HepG2 (cell line): Measurements from ENCODE around the gene MROH2A. TPM values are rescaled to one million over a fixed set of nuclear protein-coding genes. Genes with fewer than 3 reads are reported as not detected.

ENCODE experiments used
- ATAC-seq: fragments of 200-7000 bp; cut with Tn5 transposase; 3 replicates; pipeline ENCODE4 v1.9.1; 2020; ENCODE audit warnings: mild to moderate bottlenecking, moderate library complexity
- BruUV-seq: library from RNA; stranded (reverse); fragments of 400-500 nt; replicated peaks from 2 replicates; lab custom pipeline; 2021; lab: Mats Ljungman, UMichigan
- CTCF ChIA-PET: fragments of 300-600 bp; formaldehyde crosslinking; extraction: SDS; loops from one replicate; lab custom pipeline; 2021; ENCODE audit warnings: low total read pairs, inconsistent platforms, low intra/inter-chr PET ratio; lab: Yijun Ruan, JAX
- POLR2A ChIA-PET: fragments of 350-600 bp; sonication (Branson Sonifier 250); formaldehyde crosslinking; loops from one replicate; lab custom pipeline; 2020; ENCODE audit warnings: antibody characterized with exemption, inconsistent platforms; lab: Yijun Ruan, JAX
- DNase-seq: peaks from one replicate; pipeline ENCODE4 v3.0.0-alpha.2; 2015; ENCODE audit warnings: low spot score
- FAIRE-seq: peaks from 3 replicates; lab custom pipeline; 2011; peaks lifted over from hg19 to GRCh38; lab: Jason Lieb, UNC
- H2AFZ ChIP-seq: one replicate; pipeline ENCODE4 v1.6.1; 2011; ENCODE audit warnings: low read length, inconsistent platforms
- H3K27ac ChIP-seq: fragments of 300-600 bp; 3 replicates; pipeline ENCODE4 v1.8.0; 2011; ENCODE audit warnings: mixed run types, mild to moderate bottlenecking, mixed read lengths, low read length, inconsistent platforms; ENCODE audit not compliant: insufficient read depth; ENCODE audit errors: extremely low read length
- H3K27me3 ChIP-seq, 2 experiments: fragments of 200-600 bp in 1 of 2; 2 replicates in 1 of 2; 3 replicates in 1 of 2; pipeline versions ENCODE4 v1.6.0 to v1.8.0; 2011; ENCODE audit warnings: low read length in 2 of 2, mild to moderate bottlenecking in 2 of 2, moderate library complexity in 2 of 2, inconsistent platforms in 1 of 2; ENCODE audit not compliant: insufficient read depth in 2 of 2, control insufficient read depth in 1 of 2
- H3K36me3 ChIP-seq, 2 experiments: fragments of 200-600 bp in 1 of 2; replicated peaks in 1 of 2; 2 replicates in 1 of 2; 3 replicates in 1 of 2; pipeline versions ENCODE4 v1.5.1 to v1.8.0; 2011; ENCODE audit warnings: low read length in 2 of 2, inconsistent platforms in 1 of 2; ENCODE audit not compliant: insufficient read depth in 2 of 2, control insufficient read depth in 1 of 2
- H3K4me1 ChIP-seq: 2 replicates; pipeline ENCODE4 v1.5.1; 2012; ENCODE audit warnings: low read length, inconsistent platforms; ENCODE audit not compliant: insufficient read depth
- H3K4me2 ChIP-seq: 2 replicates; pipeline ENCODE4 v1.6.0; 2011; ENCODE audit warnings: low read depth, low read length, inconsistent platforms
- H3K4me3 ChIP-seq, 3 experiments: fragments of 200-600 bp in 1 of 3; sonication (generic), shearing (Covaris generic) in 1 of 3; replicated peaks in 1 of 3; 2 replicates each; pipeline ENCODE4 v1.5.1; 2011 to 2016; ENCODE audit warnings: low read length in 3 of 3, inconsistent platforms in 2 of 3, low read depth in 2 of 3, mild to moderate bottlenecking in 2 of 3, control low read depth in 1 of 3, mixed read lengths in 1 of 3; ENCODE audit not compliant: insufficient read depth in 1 of 3
- H3K79me2 ChIP-seq: one replicate; pipeline ENCODE4 v1.6.1; 2011; ENCODE audit warnings: low read length, inconsistent platforms; ENCODE audit not compliant: insufficient read depth
- H3K9ac ChIP-seq: 2 replicates; pipeline ENCODE4 v1.6.0; 2011; ENCODE audit warnings: mild to moderate bottlenecking, low read depth, low read length, inconsistent platforms; ENCODE audit not compliant: insufficient read depth
- H3K9me3 ChIP-seq: 2 replicates; pipeline ENCODE4 v1.5.1; 2012; ENCODE audit warnings: mild to moderate bottlenecking, low read length
- H4K20me1 ChIP-seq: 2 replicates; pipeline ENCODE4 v1.6.0; 2011; ENCODE audit warnings: inconsistent platforms, mild to moderate bottlenecking, low read length, moderate library complexity; ENCODE audit not compliant: insufficient read depth
- JUN ChIP-seq: sonication (generic); formaldehyde crosslinking; IDR thresholded peaks from 2 replicates; pipeline ENCODE4 v1.4.0; 2020; ENCODE audit warnings: mild to moderate bottlenecking, missing genetic modification reagents
- SRSF4 ChIP-seq: fragments of 200-400 bp; formaldehyde crosslinking; IDR thresholded peaks from one replicate; pipeline ENCODE4 v1.6.1; 2018; ENCODE audit warnings: mild to moderate bottlenecking, low read depth, low read length, moderate library complexity; ENCODE audit not compliant: poor library complexity, severe bottlenecking
- ZNF30 ChIP-seq: sonication (generic); formaldehyde crosslinking; IDR thresholded peaks from 2 replicates; pipeline ENCODE4 v1.5.0; 2020; ENCODE audit warnings: mild to moderate bottlenecking, missing genetic modification reagents
- ZNF749 ChIP-seq: sonication (generic); formaldehyde crosslinking; IDR thresholded peaks from 2 replicates; pipeline ENCODE4 v1.8.0; 2022; ENCODE audit warnings: mild to moderate bottlenecking, missing genetic modification reagents, moderate library complexity, borderline replicate concordance
- WGBS: methylation state at CpG from one replicate; pipeline ENCODE4 v1.1.6; 2017; ENCODE audit warnings: low lambda C conversion rate; 5-methylcytosine and 5-hydroxymethylcytosine counted together
- in situ Hi-C: cut with HindIII; loops from 2 replicates; pipeline ENCODE4 v1.10.0; 2017; ENCODE audit warnings: low pct_unique_long_range_greater_than_20kb; ENCODE audit not compliant: extremely low pct_ligation_motif_present
- intact Hi-C: fragments of 100-400 bp; cut with micrococcal nuclease; formaldehyde crosslinking; loops from one replicate; pipeline ENCODE4 v1.10.0; 2022; ENCODE audit not compliant: unreplicated experiment
- polyA plus RNA-seq, 8 experiments: library from polyadenylated mRNA; depleted of rRNA in 3 of 8; stranded (reverse) in 7 of 8; unstranded in 1 of 8; fragments of >200 nt; fragmentation: Illumina TruSeq in 4 of 8; extraction: Trizol in 4 of 8; gene quantifications; 2 replicates each; pipeline versions ENCODE4 v1.2.1 to v1.2.3, GENCODE V29; 2011 to 2016; ENCODE audit warnings: low read depth in 4 of 8, missing spikeins in 1 of 8, mixed read lengths in 1 of 8; ENCODE audit not compliant: insufficient read depth in 1 of 8
- total RNA-seq, 5 experiments: library from RNA; depleted of rRNA; stranded (reverse); fragments of >200 nt; fragmentation: Illumina TruSeq; extraction: Trizol; gene quantifications; 2 replicates each; pipeline ENCODE4 v1.2.3, GENCODE V29; 2016; ENCODE audit warnings: low read depth in 1 of 5
- TF ChIP-seq, protein P1 (sequence below), 2 experiments: sonication (generic) in 1 of 2; formaldehyde crosslinking in 1 of 2; IDR thresholded peaks; 2 replicates each; pipeline versions ENCODE4 v1.4.0 to v1.6.1; 2018 to 2020; ENCODE audit warnings: missing genetic modification reagents in 2 of 2, borderline replicate concordance in 1 of 2, low read depth in 1 of 2, mild to moderate bottlenecking in 1 of 2, missing biosample characterization in 1 of 2
- TF ChIP-seq, protein P2 (sequence below): IDR thresholded peaks from 2 replicates; pipeline ENCODE4 v1.4.0; 2020; ENCODE audit warnings: mild to moderate bottlenecking, missing genetic modification reagents

MROH2A gene
- total and polyA plus RNA-seq, 2 of the 13 experiments (the other 11 are each of a cell fraction or from before 2014, with no cell fraction given): 0.03 to 0.04 TPM

DNA sequence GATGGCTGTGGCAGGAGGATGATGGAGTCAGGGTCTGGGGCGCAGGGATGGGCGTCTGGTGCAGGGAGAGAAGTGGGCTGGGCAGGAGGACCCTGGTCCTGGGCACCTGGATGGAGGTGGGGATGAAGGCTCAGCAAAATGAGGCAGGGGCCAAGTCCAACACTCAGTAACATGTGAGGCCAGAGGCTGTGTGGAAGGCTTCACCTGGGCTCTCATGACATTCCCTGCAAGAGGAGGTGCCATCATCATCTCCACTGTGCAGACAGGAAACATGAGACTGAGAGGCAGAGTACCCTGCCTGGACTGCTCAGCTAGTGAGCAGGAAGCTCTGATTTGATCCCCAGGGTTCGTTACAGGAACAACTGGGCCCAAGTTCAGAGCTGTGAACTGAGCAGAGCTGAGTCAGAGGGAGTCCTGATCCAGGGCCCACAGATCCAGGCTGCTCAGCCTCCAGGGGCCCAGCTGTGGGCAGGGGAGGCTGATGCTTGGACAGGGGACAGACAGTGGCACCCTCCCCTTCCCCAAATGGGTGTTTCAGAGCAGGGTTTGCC lies 39.3 kb downstream of the MROH2A start:
- DNase-seq (no peak), FAIRE-seq (no peak), ATAC-seq (peak; percentile 18)
- in situ Hi-C loops: no loop called here
- ChIA-PET POLR2A (no interaction called here), CTCF (no interaction called here)
- TF ChIP-seq SRSF4 (no peak), ZNF749 (no peak), JUN (CRISPR knock-in tag) (no peak), ZNF30 (CRISPR knock-in tag) (no peak)
- TF ChIP-seq, protein P1, sequence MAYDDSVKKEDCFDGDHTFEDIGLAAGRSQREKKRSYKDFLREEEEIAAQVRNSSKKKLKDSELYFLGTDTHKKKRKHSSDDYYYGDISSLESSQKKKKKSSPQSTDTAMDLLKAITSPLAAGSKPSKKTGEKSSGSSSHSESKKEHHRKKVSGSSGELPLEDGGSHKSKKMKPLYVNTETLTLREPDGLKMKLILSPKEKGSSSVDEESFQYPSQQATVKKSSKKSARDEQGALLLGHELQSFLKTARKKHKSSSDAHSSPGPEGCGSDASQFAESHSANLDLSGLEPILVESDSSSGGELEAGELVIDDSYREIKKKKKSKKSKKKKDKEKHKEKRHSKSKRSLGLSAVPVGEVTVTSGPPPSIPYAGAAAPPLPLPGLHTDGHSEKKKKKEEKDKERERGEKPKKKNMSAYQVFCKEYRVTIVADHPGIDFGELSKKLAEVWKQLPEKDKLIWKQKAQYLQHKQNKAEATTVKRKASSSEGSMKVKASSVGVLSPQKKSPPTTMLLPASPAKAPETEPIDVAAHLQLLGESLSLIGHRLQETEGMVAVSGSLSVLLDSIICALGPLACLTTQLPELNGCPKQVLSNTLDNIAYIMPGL (CRISPR knock-in tag; IDR thresholded peaks at IDR 0.05; ENCODE audit: borderline replicate concordance in 1 of 2, low read depth in 1 of 2): no peak
- TF ChIP-seq, protein P2, sequence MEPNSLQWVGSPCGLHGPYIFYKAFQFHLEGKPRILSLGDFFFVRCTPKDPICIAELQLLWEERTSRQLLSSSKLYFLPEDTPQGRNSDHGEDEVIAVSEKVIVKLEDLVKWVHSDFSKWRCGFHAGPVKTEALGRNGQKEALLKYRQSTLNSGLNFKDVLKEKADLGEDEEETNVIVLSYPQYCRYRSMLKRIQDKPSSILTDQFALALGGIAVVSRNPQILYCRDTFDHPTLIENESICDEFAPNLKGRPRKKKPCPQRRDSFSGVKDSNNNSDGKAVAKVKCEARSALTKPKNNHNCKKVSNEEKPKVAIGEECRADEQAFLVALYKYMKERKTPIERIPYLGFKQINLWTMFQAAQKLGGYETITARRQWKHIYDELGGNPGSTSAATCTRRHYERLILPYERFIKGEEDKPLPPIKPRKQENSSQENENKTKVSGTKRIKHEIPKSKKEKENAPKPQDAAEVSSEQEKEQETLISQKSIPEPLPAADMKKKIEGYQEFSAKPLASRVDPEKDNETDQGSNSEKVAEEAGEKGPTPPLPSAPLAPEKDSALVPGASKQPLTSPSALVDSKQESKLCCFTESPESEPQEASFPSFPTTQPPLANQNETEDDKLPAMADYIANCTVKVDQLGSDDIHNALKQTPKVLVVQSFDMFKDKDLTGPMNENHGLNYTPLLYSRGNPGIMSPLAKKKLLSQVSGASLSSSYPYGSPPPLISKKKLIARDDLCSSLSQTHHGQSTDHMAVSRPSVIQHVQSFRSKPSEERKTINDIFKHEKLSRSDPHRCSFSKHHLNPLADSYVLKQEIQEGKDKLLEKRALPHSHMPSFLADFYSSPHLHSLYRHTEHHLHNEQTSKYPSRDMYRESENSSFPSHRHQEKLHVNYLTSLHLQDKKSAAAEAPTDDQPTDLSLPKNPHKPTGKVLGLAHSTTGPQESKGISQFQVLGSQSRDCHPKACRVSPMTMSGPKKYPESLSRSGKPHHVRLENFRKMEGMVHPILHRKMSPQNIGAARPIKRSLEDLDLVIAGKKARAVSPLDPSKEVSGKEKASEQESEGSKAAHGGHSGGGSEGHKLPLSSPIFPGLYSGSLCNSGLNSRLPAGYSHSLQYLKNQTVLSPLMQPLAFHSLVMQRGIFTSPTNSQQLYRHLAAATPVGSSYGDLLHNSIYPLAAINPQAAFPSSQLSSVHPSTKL (CRISPR knock-in tag): no peak
- Histone ChIP-seq H3K79me2 (no peaks in the 10 kb centered on the region), H3K4me2 (no peak overlapping the region), H3K4me1 (peaks cover 23% of the 10 kb centered on the region), H3K27ac (no peak overlapping the region), H3K27me3 (peaks cover 7 to 36% of the 10 kb centered on the region in 2 experiments; a peak in 4 of 5 replicates), H3K9me3 (no peaks in the 10 kb centered on the region), H4K20me1 (no peaks in the 10 kb centered on the region), H3K36me3 (no peaks in the 10 kb centered on the region), H3K9ac (no peak overlapping the region), H2AFZ (no peak overlapping the region), H3K4me3 (no peak overlapping the region)
- no TSS peak for BruUV-seq
- intact Hi-C loops: no loop called here
- WGBS: 63% methylated on average over 3 of the region's 3 CpGs
